Loucy (cell line): ENCODE data around the gene CROCC.
"Not testable (repeated sequence)": the region's sequence is repeated elsewhere in the genome, so short reads cannot be mapped to it uniquely, and the experiment has no call there.

ENCODE experiments used
- H2AFZ ChIP-seq: fragments of 200-600 bp; sonication (generic); 2 replicates; pipeline ENCODE4 v1.6.0; 2016; ENCODE audit warnings: antibody characterized with exemption, mild to moderate bottlenecking, low read length, moderate library complexity
- H3F3A ChIP-seq: fragments of 200-600 bp; 2 replicates; pipeline ENCODE4 v1.6.0; 2016; ENCODE audit warnings: antibody characterized with exemption, low read depth, mild to moderate bottlenecking
- H3K27me3 ChIP-seq: fragments of 200-600 bp; sonication (generic); 2 replicates; pipeline ENCODE4 v1.6.1; 2014; ENCODE audit warnings: low read length, mild to moderate bottlenecking; ENCODE audit not compliant: insufficient read depth, poor library complexity, severe bottlenecking
- H3K36me3 ChIP-seq: fragments of 200-600 bp; sonication (generic); 2 replicates; pipeline ENCODE4 v1.6.1; 2016; ENCODE audit warnings: low read length; ENCODE audit not compliant: insufficient read depth
- H3K4me1 ChIP-seq: fragments of 200-600 bp; sonication (generic); 2 replicates; pipeline ENCODE4 v1.5.1; 2014; ENCODE audit warnings: low read length, mild to moderate bottlenecking; ENCODE audit not compliant: insufficient read depth, poor library complexity, severe bottlenecking
- H3K4me2 ChIP-seq: fragments of 200-600 bp; sonication (generic); 2 replicates; pipeline ENCODE4 v1.6.0; 2014; ENCODE audit warnings: antibody characterized with exemption, low read length, low read depth, mild to moderate bottlenecking; ENCODE audit not compliant: poor library complexity, severe bottlenecking
- H3K4me3 ChIP-seq: fragments of 200-600 bp; sonication (generic); 2 replicates; pipeline ENCODE4 v1.5.1; 2014; ENCODE audit warnings: low read length, mild to moderate bottlenecking, mixed read lengths; ENCODE audit not compliant: poor library complexity, severe bottlenecking
- H3K79me2 ChIP-seq: fragments of 200-600 bp; sonication (generic); 2 replicates; pipeline ENCODE4 v1.6.1; 2014; ENCODE audit warnings: low read length; ENCODE audit not compliant: insufficient read depth
- H3K9ac ChIP-seq: fragments of 200-600 bp; sonication (generic); 2 replicates; pipeline ENCODE4 v1.6.0; 2014; ENCODE audit warnings: mild to moderate bottlenecking, low read depth, low read length, moderate library complexity; ENCODE audit not compliant: poor library complexity, severe bottlenecking
- H3K9me2 ChIP-seq: fragments of 200-600 bp; sonication (generic); replicated peaks from 2 replicates; pipeline ENCODE4 v1.6.1; 2016; ENCODE audit warnings: low read depth, low read length, mixed read lengths
- H3K9me3 ChIP-seq: fragments of 200-600 bp; sonication (generic); 2 replicates; pipeline ENCODE4 v1.6.1; 2014; ENCODE audit warnings: mild to moderate bottlenecking, antibody characterized with exemption, low read length, low read depth; ENCODE audit not compliant: insufficient read depth
- H4K20me1 ChIP-seq: fragments of 200-600 bp; sonication (generic); 2 replicates; pipeline ENCODE4 v1.6.0; 2014; ENCODE audit warnings: antibody characterized with exemption, low read length, mild to moderate bottlenecking; ENCODE audit not compliant: insufficient read depth, poor library complexity, severe bottlenecking
- CTCF ChIP-seq: fragments of 200-600 bp; sonication (generic); conservative IDR thresholded peaks from 2 replicates; pipeline ENCODE4 v1.5.1; 2014; ENCODE audit warnings: mild to moderate bottlenecking, antibody characterized with exemption, low read length
- EZH2phosphoT487 ChIP-seq: fragments of 200-600 bp; IDR thresholded peaks from 2 replicates; pipeline ENCODE4 v1.6.1; 2018; ENCODE audit warnings: antibody characterized with exemption, mild to moderate bottlenecking, moderate library complexity, borderline replicate concordance

CROCC gene

GRCh38 chr1:16888860-16889816 is 32.6 kb upstream of the CROCC start:
- Histone ChIP-seq H3K9me2 (no peaks in the 10 kb centered on the region), H3K79me2 (no peaks in the 10 kb centered on the region), H3K27me3 (no peaks in the 10 kb centered on the region), H3K9ac (no peak overlapping the region), H4K20me1 (no peaks in the 10 kb centered on the region), H3K4me1 (no peaks in the 10 kb centered on the region), H3K4me2 (no peak overlapping the region), H3K4me3 (no peak overlapping the region), H3K36me3 (no peaks in the 10 kb centered on the region), H3F3A (no peaks in the 10 kb centered on the region), H3K9me3 (no peaks in the 10 kb centered on the region), H2AFZ (no peak overlapping the region)
- TF ChIP-seq EZH2phosphoT487: no peak
- TF ChIP-seq CTCF: no peak

GRCh38 chr1:16890539-16891021 is 31.2 kb upstream of the CROCC start:
- not testable (repeated sequence) for H3K4me2 ChIP-seq, H3K9ac ChIP-seq, H3K36me3 ChIP-seq, H3K79me2 ChIP-seq, H3K9me3 ChIP-seq, H3K4me3 ChIP-seq, H3K9me2 ChIP-seq, H2AFZ ChIP-seq, H3K4me1 ChIP-seq, H3K27me3 ChIP-seq, H3F3A ChIP-seq, H4K20me1 ChIP-seq

GRCh38 chr1:16891057-16891456 is 30.7 kb upstream of the CROCC start:
- not testable (repeated sequence) for H3K9me3 ChIP-seq, H3K4me2 ChIP-seq, H3K9me2 ChIP-seq, H3K4me1 ChIP-seq, H3K9ac ChIP-seq, H3F3A ChIP-seq, H3K36me3 ChIP-seq, H3K79me2 ChIP-seq, H3K27me3 ChIP-seq, H3K4me3 ChIP-seq, H4K20me1 ChIP-seq, H2AFZ ChIP-seq

GRCh38 chr1:16892978-16893525 is 28.7 kb upstream of the CROCC start:
- H3K9me3 ChIP-seq, H3K27me3 ChIP-seq, H3K36me3 ChIP-seq, H3K9me2 ChIP-seq, H3F3A ChIP-seq, H3K4me2 ChIP-seq, H4K20me1 ChIP-seq, H2AFZ ChIP-seq, H3K79me2 ChIP-seq, H3K9ac ChIP-seq, H3K4me3 ChIP-seq: not testable (repeated sequence)
- H3K4me1 ChIP-seq: peaks cover 11% of the 10 kb centered on the region

GRCh38 chr1:16893796-16894195 is 27.9 kb upstream of the CROCC start:
- H3K9me3 ChIP-seq, H3K27me3 ChIP-seq, H3K4me2 ChIP-seq, H3K36me3 ChIP-seq, H3F3A ChIP-seq, H3K4me3 ChIP-seq, H2AFZ ChIP-seq, H3K9ac ChIP-seq, H4K20me1 ChIP-seq, H3K9me2 ChIP-seq, H3K79me2 ChIP-seq: not testable (repeated sequence)
- peaks cover 15% of the 10 kb centered on the region for H3K4me1 ChIP-seq

- H3K9me2 ChIP-seq, H3K4me2 ChIP-seq, H3K4me3 ChIP-seq, H3K9ac ChIP-seq, H4K20me1 ChIP-seq, H3K36me3 ChIP-seq, H3F3A ChIP-seq, H3K9me3 ChIP-seq, H3K79me2 ChIP-seq, H2AFZ ChIP-seq, H3K27me3 ChIP-seq: not testable (repeated sequence)
- peaks cover 15% of the 10 kb centered on the region for H3K4me1 ChIP-seq
Measured at GRCh38 chr1:16894338-16894737, 27.4 kb upstream of the CROCC start.
